CD4-positive, alpha-beta T cell (primary cell): ENCODE measurements around the gene ADK. TPM values are rescaled to one million over a fixed set of nuclear protein-coding genes. Genes with fewer than 3 reads are reported as not detected.

Source experiments
- ATAC-seq: fragments of 200-7000 bp; cut with Tn5 transposase; one replicate; pipeline ENCODE4 v1.10.0; 2022; ENCODE audit warnings: mild to moderate bottlenecking; ENCODE audit not compliant: poor library complexity
- CTCF ChIA-PET: fragments of 350-600 bp; sonication (Branson Sonifier 250); formaldehyde crosslinking; loops from one replicate; lab custom pipeline; 2021; ENCODE audit warnings: antibody characterized with exemption, inconsistent platforms; lab: Charles Lee
- POLR2A ChIA-PET: fragments of 350-600 bp; sonication (Branson Sonifier 250); formaldehyde crosslinking; loops from one replicate; lab custom pipeline; 2021; ENCODE audit warnings: antibody characterized with exemption, inconsistent platforms; lab: Charles Lee
- DNase-seq, 14 experiments: peaks; one replicate each; pipeline ENCODE4 v3.0.0-alpha.2; 2013 to 2020; ENCODE audit warnings: mixed read lengths in 2 of 14
- H3K27ac ChIP-seq, 2 donors: one replicate each; pipeline versions ENCODE4 v1.5.1 to v1.7.0; 2013; ENCODE audit warnings: low read length in 2 of 2, low read depth in 1 of 2, mild to moderate bottlenecking in 1 of 2
- H3K27me3 ChIP-seq, 2 experiments: 1 replicate in 1 of 2; 2 replicates in 1 of 2; pipeline versions ENCODE4 v1.6.1 to v1.7.0; 2013; ENCODE audit warnings: low read length in 2 of 2, control low read depth in 1 of 2, mild to moderate bottlenecking in 1 of 2, moderate library complexity in 1 of 2; ENCODE audit not compliant: insufficient read depth in 2 of 2, control insufficient read depth in 1 of 2
- H3K36me3 ChIP-seq: one replicate; pipeline ENCODE4 v1.6.1; 2013; ENCODE audit warnings: low read length, control low read depth; ENCODE audit not compliant: insufficient read depth
- H3K4me1 ChIP-seq: one replicate; pipeline ENCODE4 v1.6.1; 2013; ENCODE audit warnings: low read length, control low read depth; ENCODE audit not compliant: insufficient read depth
- H3K4me3 ChIP-seq: one replicate; pipeline ENCODE4 v1.5.1; 2013; ENCODE audit warnings: mild to moderate bottlenecking, low read length, moderate library complexity
- H3K9me3 ChIP-seq, 2 experiments: 1 replicate in 1 of 2; 2 replicates in 1 of 2; pipeline versions ENCODE4 v1.6.1 to v1.7.0; 2013; ENCODE audit warnings: low read length in 2 of 2, mild to moderate bottlenecking in 2 of 2, control low read depth in 1 of 2, moderate library complexity in 1 of 2; ENCODE audit not compliant: control insufficient read depth in 1 of 2, insufficient read depth in 1 of 2
- H3K27ac Mint-ChIP-seq: one replicate; pipeline ENCODE4 v1.8.0; 2020; ENCODE audit warnings: mixed read lengths
- H3K27me3 Mint-ChIP-seq: one replicate; pipeline ENCODE4 v1.8.0; 2021; ENCODE audit warnings: mixed read lengths
- H3K36me3 Mint-ChIP-seq: one replicate; pipeline ENCODE4 v1.8.0; 2021; ENCODE audit warnings: low read depth, mixed read lengths
- H3K4me1 Mint-ChIP-seq: one replicate; pipeline ENCODE4 v1.8.0; 2021; ENCODE audit warnings: low read depth, mixed read lengths
- H3K4me3 Mint-ChIP-seq: one replicate; pipeline ENCODE4 v1.8.0; 2020; ENCODE audit warnings: mild to moderate bottlenecking, mixed read lengths
- H3K9me3 Mint-ChIP-seq: one replicate; pipeline ENCODE4 v1.8.0; 2020; ENCODE audit warnings: mixed read lengths
- CTCF ChIP-seq: fragments of 200-600 bp; IDR thresholded peaks from one replicate; pipeline ENCODE4 v1.8.0; 2022; ENCODE audit warnings: antibody characterized with exemption, mild to moderate bottlenecking
- intact Hi-C, 2 experiments: fragments of 100-400 bp; cut with DNase I in 1 of 2; cut with micrococcal nuclease in 1 of 2; formaldehyde crosslinking; loops; one replicate each; pipeline versions ENCODE4 v1.15.1 to v1.9.0; 2023 to 2025; cut with DNase I, micrococcal nuclease
- total RNA-seq, 174 experiments: library from RNA in 2 of 174; stranded (reverse) in 2 of 174; gene quantifications; one replicate each; pipeline ENCODE4 v1.2.3 and lab custom pipeline; 2021 to 2026

ADK gene
- total RNA-seq, 2 experiments from 2014 or later = 15.3 to 17.6 TPM

GRCh38 chr10:74671716-74672115, 520.7 kb downstream of the ADK start:
- H3K4me3 ChIP-seq = no peak overlapping the region
- H3K27me3 ChIP-seq = no peaks in the 10 kb centered on the region
- ChIA-PET CTCF (no interaction called here), POLR2A (no interaction called here)
- no peak for DNase-seq
- Mint-ChIP-seq H3K27ac (no peak overlapping the region), H3K27me3 (no peaks in the 10 kb centered on the region), H3K9me3 (no peaks in the 10 kb centered on the region), H3K4me1 (no peaks in the 10 kb centered on the region), H3K4me3 (no peak overlapping the region), H3K36me3 (peaks cover 59% of the 10 kb centered on the region)
- no peak for TF ChIP-seq CTCF
- H3K27ac ChIP-seq = no peak overlapping the region
- H3K4me1 ChIP-seq = no peaks in the 10 kb centered on the region
- ATAC-seq = no peak
- intact Hi-C loops = no loop called here
- H3K36me3 ChIP-seq = peaks cover 12% of the 10 kb centered on the region
- peaks cover 0 to 9% of the 10 kb centered on the region in 2 experiments for H3K9me3 ChIP-seq

GRCh38 chr10:74672430-74673165, 521.6 kb downstream of the ADK start:
- Histone ChIP-seq H3K4me1 (no peaks in the 10 kb centered on the region), H3K27ac (no peak overlapping the region), H3K36me3 (peaks cover 14% of the 10 kb centered on the region), H3K4me3 (no peak overlapping the region), H3K27me3 (no peaks in the 10 kb centered on the region), H3K9me3 (peaks cover 0 to 9% of the 10 kb centered on the region in 2 experiments)
- TF ChIP-seq CTCF = no peak
- ATAC-seq (no peak), DNase-seq (no peak)
- POLR2A ChIA-PET = no interaction called here
- no peaks in the 10 kb centered on the region for H3K9me3 Mint-ChIP-seq
- CTCF ChIA-PET = no interaction called here
- H3K36me3 Mint-ChIP-seq = peaks cover 60% of the 10 kb centered on the region
- no peak overlapping the region for H3K4me3 Mint-ChIP-seq
- intact Hi-C loops = no loop called here
- H3K27me3 Mint-ChIP-seq = no peaks in the 10 kb centered on the region
- H3K4me1 Mint-ChIP-seq = no peaks in the 10 kb centered on the region
- H3K27ac Mint-ChIP-seq = no peak overlapping the region

- Mint-ChIP-seq H3K27ac (no peak overlapping the region), H3K4me1 (no peaks in the 10 kb centered on the region), H3K27me3 (no peaks in the 10 kb centered on the region), H3K9me3 (no peaks in the 10 kb centered on the region), H3K36me3 (peaks cover 65% of the 10 kb centered on the region), H3K4me3 (no peak overlapping the region)
- H3K27me3 ChIP-seq = no peaks in the 10 kb centered on the region
- no peak for ATAC-seq
- no peak overlapping the region for H3K4me3 ChIP-seq
- no peak for TF ChIP-seq CTCF
- H3K27ac ChIP-seq = no peak overlapping the region
- intact Hi-C loops = no loop called here
- ChIA-PET CTCF (no interaction called here), POLR2A (no interaction called here)
- H3K36me3 ChIP-seq = peaks cover 14% of the 10 kb centered on the region
- peaks cover 0 to 9% of the 10 kb centered on the region in 2 experiments for H3K9me3 ChIP-seq
- no peak for DNase-seq
- no peaks in the 10 kb centered on the region for H3K4me1 ChIP-seq
Observed at GRCh38 chr10:74674927-74675326, 523.9 kb downstream of the ADK start.
